Measurements from ENCODE around the gene CLCN4.

Gene CLCN4

DNA sequence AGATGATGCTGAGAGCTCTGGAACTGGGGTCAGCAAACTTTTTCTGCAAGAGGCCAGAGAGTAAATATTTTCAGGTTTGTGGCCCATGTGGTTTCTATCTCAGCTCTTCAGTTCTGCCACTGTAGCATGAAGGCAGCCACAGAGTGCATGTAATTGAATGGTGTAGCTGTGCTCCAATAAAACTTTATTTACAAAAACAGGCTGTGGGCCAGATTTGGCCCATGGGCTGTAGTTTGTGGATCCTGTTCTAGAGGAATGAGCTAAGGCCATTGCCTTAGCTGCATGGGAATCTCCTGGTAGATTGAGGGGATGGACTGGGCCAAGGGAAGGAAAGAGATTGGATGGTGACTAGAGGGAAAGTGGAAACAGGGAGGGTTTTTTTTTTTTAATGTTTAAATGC lies 36.8 kb downstream of the CLCN4 start:
- DNase-seq (ENCODE audit: low read depth in 2 of 2, low spot score in 1 of 2), result no peak

DNA sequence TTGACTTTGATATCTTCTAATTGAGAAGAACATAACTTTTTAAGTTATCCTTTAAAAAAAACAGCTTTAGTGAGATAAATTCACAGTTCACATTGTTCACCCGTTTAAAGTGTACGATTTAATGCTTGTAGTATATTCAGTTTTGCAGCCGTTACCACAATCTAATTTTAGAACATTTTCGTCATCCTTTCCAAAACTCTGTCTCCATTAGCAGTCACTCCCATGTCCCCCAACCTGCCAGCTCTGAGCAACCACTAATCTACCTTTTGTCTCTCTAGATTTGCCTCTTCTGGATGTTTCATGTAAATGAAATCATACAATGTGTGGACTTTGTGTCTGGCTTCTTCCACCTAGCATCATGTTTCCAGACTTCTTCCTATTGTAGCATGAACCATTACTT lies 38.6 kb downstream of the CLCN4 start:
- DNase-seq (ENCODE audit: low read depth in 2 of 2, low spot score in 1 of 2), result no peak

DNA sequence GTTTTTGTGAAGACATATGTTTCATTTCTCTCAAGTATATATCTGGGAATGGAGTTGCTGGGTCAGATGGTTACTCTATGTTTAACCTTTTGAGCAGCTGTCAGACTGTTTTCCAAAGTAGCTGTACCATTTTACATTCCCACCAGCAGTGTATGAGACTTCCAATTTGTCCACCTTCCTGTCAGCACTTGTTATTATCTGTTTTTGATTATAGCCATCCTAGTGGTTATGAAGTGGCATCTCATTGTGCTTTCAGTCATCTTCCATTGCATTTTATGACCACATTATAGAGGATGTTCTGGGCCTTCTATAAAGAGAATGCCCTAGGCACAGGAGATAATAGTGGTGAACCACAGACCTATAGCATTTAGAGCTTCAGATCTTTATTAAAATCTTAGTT lies 39.2 kb downstream of the CLCN4 start:
- no peak for DNase-seq (ENCODE audit: low read depth in 2 of 2, low spot score in 1 of 2)

DNA sequence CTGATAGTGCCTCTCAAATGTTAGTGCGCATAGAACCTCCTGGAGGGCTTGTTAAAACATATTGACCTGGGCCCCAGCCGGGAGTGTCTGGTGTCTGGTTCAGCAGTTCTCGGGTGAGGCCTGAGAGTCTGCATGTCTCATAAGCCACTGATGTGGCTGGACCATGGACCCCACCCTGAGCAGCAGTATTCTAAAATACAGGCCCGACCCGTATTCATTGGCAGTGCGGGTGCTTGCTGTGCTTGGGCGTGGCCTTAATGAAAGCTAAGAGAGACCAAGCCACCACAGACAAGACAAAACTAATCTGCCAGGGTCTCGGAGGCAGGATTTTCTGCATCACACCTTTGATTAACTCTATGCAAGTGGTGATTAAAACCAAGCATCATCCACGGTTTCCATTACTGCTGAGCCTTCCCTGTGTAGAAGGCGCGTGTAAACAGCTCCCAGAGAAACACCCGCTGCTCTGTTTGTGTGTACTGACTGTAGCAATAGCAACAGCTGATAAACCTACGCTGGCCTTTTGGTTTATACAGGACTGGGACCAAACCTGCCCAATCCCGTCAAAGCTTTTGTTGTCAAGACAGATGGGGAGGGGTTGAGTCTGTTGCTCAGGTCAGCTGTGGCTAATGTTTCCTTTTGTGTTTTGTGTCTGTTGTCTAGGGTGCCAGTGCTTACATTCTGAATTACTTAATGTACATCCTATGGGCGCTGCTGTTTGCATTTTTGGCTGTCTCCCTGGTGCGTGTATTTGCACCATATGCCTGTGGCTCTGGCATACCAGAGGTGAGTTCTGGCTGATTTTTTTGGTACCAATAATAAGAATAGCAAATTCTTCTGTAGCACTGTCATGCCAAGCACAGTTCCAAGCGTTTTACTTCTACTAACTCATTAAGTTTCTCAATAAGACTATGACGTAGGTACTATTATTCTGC lies 40.8 kb downstream of the CLCN4 start:
- DNase-seq (ENCODE audit: low read depth in 2 of 2, low spot score in 1 of 2), result no peak

DNA sequence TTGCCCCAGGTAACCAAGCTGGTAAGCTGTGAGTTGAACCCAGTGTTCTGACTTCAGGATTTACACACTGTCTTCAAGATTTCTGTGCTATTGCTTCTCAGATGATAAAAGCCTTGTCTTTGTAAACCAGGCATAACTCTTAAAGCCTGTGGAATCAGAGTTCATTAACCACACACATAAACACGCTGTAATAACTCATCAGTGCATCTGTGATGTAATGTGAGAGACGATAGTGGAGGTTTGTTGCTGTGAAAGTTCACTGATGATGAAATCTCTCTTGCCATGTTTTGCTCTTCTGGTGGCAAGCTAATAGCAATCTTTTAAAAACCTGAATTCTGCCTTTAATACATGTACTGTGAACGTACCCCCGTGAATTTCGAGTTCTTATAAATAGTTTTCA lies 41.5 kb downstream of the CLCN4 start:
- DNase-seq (ENCODE audit: low read depth in 2 of 2, low spot score in 1 of 2), result no peak

DNA sequence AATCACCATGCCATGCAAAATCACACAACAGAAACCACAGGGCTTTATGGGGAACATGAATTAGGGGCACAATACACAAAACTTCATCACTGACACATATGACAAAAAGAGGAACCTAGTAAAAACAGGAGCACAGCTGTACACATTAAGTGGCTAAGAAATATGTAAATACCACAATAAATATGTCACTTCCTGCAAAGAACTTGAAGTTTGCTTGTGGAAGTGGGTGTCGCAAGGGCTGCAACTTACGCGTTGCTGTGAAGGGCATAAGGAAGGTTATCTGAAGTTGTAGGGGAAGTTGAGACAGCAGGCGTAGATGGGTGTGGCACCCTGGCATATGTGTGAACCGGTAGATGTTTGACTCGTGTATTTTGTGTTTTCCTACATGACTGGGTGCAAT lies 42.4 kb downstream of the CLCN4 start:
- no peak for DNase-seq (ENCODE audit: low read depth in 2 of 2, low spot score in 1 of 2)

DNA sequence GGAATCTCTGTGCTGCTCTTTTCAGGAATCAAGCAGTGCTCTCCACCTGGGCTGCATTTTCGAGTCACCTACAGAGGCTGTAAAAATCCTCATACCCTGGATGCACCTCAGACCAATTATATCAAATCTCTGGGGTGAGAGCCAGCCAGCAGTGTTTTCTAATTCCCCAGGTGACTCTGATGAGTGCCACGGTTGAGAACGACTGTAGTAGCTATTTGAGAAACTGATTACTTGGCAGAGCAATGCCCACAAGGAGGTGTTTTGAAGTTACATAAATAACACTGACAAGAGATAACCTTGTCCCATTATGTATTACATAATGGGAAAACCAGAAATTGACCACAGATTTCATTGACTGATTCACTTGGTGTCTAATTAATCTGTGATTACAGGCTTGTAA lies 46.8 kb downstream of the CLCN4 start:
- no peak for DNase-seq (ENCODE audit: low read depth in 2 of 2, low spot score in 1 of 2)

DNA sequence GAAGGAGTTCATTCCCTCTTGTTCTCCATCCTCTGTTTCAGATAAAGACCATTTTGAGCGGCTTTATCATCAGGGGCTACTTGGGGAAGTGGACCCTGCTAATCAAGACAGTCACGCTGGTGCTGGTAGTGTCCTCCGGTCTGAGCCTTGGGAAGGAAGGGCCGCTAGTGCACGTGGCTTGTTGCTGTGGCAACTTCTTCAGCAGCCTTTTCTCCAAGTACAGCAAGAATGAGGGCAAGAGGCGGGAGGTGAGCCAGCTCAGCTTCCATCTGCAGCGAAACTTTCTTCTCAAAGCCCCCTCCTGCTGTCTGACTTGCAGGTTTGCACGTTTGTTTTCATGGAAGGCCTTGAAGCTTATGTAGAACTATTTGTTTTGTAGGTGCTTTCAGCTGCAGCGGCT lies 49.5 kb downstream of the CLCN4 start:
- DNase-seq (ENCODE audit: low read depth in 2 of 2, low spot score in 1 of 2), result no peak

DNA sequence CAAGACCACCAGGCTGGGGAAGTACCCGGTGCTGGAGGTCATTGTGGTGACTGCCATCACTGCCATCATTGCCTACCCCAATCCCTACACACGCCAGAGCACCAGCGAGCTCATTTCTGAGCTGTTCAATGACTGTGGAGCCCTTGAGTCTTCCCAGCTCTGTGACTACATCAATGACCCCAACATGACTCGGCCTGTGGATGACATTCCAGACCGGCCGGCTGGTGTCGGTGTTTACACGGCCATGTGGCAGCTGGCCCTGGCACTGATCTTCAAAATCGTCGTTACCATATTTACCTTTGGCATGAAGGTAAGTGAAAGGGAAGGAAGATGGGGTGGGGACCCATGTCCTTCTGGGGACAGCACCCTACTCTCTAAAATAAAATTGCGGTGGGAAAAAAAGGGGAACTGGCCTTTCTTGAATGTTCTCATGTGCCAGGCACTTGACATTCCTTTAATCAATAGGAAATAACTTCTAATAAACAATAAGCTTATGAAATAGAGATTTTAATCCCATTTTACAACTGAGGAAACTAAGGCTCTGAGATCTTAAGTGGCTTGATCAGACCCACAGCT lies 51.6 kb downstream of the CLCN4 start:
- DNase-seq (ENCODE audit: low read depth in 2 of 2, low spot score in 1 of 2), result no peak

DNA sequence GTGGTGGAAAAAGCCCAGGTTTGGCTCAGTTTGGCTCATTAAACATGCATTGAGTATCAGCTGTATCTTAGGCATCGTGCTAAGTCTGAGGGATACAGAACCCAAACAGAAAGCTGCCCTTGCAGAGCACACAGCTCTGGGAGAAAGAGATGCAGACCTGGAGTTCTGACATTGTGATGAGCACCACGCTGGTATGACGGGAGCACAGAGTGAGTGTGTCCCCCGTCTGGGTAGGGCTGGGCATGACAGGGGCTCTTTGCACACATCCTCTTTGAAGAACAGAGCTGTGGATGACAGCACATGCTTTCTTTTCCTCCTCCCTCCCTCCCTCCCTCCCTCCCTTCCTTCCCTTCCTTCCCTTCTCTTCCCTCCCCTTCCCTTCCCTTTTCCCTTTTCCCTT lies 52.2 kb downstream of the CLCN4 start:
- DNase-seq (ENCODE audit: low read depth in 2 of 2, low spot score in 1 of 2), result no peak

DNA sequence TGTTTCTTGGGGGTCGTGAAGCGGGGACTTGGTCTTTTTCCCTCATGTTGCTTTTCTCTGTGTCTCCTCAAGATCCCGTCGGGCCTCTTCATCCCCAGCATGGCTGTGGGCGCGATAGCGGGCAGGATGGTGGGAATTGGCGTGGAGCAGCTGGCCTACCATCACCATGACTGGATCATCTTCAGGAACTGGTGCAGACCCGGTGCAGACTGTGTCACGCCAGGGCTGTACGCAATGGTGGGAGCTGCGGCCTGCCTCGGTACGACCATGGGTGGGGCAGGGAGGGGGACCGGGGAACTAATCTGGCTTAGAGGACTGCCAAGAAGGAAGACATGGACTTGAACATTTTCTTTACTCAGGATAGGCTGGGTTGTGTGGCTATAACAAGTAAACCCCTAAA lies 55.6 kb downstream of the CLCN4 start:
- no peak for DNase-seq (ENCODE audit: low read depth in 2 of 2, low spot score in 1 of 2)

DNA sequence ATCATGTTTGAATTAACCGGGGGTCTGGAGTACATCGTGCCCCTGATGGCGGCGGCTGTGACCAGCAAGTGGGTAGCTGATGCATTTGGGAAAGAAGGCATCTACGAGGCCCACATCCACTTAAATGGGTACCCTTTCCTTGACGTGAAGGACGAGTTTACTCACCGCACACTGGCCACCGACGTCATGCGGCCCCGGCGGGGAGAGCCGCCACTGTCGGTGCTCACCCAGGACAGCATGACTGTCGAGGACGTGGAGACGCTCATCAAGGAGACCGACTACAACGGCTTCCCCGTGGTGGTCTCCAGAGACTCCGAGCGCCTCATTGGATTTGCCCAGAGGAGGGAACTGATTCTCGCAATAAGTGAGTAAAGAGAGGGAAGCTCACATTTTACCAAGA lies 56.9 kb downstream of the CLCN4 start:
- DNase-seq (ENCODE audit: low read depth in 2 of 2, low spot score in 1 of 2), result no peak

DNA sequence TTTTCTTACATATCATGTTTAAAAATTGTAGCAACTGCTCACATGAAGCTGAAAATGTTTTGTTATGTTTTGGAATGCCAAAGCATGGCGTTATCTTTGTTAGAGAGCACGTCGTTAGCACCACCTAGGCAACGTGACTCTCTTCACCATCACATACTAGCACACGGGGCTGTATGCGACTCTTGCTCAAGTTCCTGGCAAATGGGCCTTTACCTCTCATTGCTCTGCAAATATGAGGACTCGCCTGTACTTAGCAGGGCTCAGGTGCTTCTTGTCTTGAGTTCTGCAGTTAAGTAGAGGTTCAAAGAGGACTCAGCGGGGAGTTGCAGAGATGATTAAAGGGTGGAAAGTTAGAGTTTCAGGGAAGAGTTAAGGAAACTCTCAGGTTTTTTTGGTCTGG lies 59.4 kb downstream of the CLCN4 start:
- no peak for DNase-seq (ENCODE audit: low read depth in 2 of 2, low spot score in 1 of 2)

DNA sequence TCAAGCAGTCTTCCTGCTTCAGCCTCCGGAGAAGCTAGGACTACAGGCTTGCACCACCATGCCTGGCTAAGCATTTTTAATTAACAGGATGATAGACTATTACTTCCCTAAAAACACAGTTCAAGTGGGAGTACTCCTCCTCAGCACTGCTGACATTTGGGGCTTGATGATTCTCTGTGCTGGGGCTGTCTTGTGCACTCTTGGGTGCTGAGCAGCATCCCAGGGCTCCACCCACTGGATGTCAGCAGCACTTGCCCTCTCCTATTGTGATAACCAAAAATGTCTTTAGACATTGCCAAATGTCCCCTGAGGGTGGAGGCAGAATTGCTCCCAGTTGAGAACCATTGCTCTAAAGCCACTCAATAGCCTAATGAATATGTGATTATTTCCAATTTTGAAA lies 60.4 kb downstream of the CLCN4 start:
- no peak for DNase-seq (ENCODE audit: low read depth in 2 of 2, low spot score in 1 of 2)

DNA sequence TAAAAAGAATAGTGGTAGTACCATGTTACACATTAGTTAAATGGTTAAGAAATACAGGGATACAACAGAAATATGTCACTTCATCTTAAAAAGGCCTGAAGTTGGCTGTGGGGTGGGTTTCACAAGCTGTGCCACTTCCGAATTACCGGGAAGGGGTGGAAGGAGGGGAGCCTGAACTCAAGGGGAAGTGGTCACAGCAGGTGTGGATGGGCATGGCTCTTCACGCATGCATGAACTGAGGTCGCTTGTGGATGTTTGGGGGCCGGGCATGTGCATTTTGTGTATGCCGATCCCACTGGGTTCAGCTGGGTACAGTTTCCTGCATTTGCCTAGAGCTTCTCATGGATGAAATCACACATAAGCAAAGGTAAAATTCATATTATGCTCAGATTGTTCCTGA lies 64.9 kb downstream of the CLCN4 start:
- no peak for DNase-seq (ENCODE audit: low read depth in 2 of 2, low spot score in 1 of 2)

DNA sequence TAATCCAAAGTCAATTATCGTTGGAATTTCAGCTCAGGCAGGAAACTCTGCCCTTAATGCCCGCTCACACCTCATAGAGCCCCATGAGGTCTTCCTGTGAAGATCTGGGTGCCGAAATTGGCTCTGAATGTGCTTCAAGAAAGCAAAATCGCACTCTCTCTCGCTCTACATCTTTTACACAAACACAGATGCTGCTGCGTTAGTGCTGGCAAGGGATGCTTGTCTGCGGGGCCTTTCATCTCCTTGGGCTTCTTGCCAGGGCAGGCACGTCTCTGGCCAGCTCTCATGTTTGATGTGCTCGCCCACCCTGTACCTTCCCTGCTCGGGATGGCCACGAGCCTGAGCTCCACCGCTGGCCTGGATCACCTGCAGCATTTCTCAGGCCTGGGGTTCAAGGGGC lies 66.5 kb downstream of the CLCN4 start:
- DNase-seq (ENCODE audit: low read depth in 2 of 2, low spot score in 1 of 2), result no peak

DNA sequence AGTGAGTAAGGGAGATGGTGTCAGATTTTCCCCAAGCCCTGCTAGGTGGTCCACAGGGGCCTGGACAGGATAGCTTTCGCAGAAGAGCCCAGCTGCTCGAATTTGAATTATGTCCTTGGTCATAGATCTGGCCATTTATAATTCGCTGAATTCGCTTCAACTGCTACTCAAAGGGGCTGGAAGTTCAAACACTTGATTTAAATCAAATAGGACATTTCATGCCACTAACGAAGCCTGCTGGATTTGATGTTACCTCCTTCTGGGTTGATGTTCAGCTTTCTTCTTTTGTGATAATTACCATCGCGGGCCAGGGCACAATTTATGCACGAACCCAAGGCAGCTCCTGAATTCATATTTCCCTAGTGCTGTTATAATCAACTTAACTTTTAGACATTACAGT lies 67.0 kb downstream of the CLCN4 start:
- no peak for DNase-seq (ENCODE audit: low read depth in 2 of 2, low spot score in 1 of 2)

DNA sequence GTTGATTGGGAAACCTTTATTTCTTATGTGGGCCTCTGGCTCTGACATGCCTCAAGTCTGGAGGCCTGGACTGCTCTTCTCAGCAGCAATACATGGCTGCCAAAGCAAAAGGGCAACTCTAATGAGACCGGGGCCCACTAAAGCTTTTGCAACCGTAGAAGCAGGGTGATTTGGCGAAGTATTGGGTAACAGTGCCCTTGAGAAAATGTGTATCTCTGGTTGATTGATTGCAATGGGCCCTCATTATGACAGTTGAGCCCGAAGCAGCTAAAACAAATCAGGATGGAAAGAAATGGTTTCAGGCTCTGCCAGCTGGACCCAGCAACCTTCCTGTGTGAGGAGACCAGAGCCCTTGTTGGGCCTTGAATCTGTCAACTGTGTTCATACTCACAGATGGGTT lies 73.4 kb downstream of the CLCN4 start:
- no peak for DNase-seq (ENCODE audit: low read depth in 2 of 2, low spot score in 1 of 2)

DNA sequence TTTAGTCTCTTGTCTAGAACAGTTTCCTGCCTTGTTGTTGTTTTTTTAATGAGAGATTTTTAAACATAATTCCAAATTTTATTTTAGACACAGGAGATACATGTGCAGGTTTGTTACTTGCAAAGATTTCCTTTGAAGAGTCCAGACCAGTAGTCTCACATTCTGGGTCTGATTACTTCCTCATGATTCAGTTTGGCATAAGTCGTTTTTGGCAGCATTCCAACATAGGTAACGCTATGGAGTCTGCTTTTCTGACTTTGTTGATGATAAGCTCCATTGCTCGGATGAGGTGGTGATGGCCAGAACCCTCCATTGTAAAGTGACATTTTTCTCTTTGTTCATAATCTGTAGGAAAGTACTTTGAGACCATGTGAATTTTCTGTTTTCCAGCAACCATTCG lies 74.7 kb downstream of the CLCN4 start:
- DNase-seq (ENCODE audit: low read depth in 2 of 2, low spot score in 1 of 2), result no peak

DNA sequence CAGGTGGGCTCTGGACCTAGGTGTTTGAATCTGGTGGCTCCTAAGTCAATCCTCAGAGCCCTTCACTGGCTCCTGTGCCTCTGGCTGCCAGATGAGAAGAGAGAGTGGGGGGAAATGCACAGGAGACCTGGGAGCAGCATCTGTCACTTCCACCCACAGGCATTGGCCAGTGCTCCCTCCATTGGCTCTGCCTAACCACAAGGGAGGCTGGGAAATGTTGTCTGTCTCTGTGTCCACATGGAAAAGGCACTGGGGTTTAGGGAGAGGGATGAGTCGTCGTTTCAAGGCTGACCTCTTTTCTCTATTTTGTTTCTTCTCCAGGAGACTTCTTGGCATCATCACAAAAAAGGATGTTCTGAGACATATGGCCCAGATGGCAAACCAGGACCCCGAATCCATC lies 76.4 kb downstream of the CLCN4 start:
- DNase-seq (ENCODE audit: low read depth in 2 of 2, low spot score in 1 of 2), result no peak

DNA sequence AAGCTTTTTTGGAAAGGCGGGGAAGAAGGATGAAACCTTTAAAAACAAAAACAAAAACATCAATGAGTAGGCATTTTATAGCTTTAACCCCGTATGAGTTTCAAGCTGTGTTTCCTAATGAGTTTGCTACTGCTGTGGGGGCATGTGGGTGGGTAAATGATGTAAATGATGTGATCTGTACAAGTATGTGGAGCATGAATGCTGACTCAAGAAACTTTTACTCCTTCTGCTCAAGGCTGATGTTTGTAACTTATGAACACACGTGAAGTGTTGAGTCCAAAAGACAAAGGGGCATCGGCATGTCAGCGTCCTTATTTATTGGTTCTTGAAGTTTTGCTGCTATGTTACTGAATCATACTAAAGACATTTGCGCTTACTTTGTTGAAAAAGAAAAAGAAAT lies 76.9 kb downstream of the CLCN4 start:
- DNase-seq (ENCODE audit: low read depth in 2 of 2, low spot score in 1 of 2), result no peak

DNA sequence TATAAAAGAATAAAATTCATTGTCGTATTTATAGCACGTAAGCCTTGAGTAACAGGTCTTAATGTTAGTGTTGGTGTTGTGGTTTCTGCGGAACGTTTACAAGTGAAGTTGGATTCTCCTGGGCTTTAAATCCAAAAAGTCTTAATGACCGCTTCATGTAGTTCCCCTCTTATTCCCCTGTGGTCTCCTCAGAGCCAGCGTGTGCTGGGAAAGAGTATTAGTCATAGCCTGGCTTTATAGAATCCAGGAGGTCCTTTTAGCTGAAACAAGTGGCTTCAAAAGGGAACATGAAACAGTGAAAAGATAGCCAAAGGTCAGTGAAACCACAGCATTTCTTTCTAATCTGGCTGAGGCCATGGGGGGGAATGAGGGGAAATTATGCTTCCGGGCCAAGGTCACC lies 79.1 kb downstream of the CLCN4 start:
- DNase-seq (ENCODE audit: low read depth in 2 of 2, low spot score in 1 of 2), result no peak

DNA sequence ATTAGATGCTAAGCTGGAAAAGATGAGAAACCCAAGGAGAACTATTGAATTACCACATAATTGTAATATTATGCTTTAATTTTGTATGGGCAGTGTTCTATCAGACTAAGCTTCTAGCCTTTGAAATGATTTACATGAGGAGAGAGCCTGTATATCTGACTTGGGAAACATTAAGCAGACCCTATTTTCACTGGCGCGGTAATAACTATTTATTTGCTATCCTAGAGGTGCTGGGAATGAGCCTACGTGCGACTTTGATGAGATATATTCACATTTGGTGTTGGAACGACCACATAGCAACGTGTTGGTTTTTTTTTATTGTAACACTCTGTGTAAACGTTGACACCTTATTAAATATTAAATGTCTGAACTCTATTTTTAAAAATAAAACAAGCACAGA lies 80.5 kb downstream of the CLCN4 start:
- no peak for DNase-seq (ENCODE audit: low read depth in 2 of 2, low spot score in 1 of 2)

All from stimulated activated CD8-positive, alpha-beta memory T cell treated with anti-CD3 and anti-CD28 coated beads, Interleukin-4, amount 100 ng/mL, for 1 hour (primary cell).